Islet precursor cell (in vitro differentiated cells): ENCODE results near the gene STMN3.
"Not testable (repeated sequence)": the region's sequence is repeated elsewhere in the genome, so short reads cannot be mapped to it uniquely, and the experiment has no call there.

Experiments used
- DNase-seq: peaks from one replicate; pipeline ENCODE4 v3.0.0-alpha.2; 2018

The STMN3 gene

DNA sequence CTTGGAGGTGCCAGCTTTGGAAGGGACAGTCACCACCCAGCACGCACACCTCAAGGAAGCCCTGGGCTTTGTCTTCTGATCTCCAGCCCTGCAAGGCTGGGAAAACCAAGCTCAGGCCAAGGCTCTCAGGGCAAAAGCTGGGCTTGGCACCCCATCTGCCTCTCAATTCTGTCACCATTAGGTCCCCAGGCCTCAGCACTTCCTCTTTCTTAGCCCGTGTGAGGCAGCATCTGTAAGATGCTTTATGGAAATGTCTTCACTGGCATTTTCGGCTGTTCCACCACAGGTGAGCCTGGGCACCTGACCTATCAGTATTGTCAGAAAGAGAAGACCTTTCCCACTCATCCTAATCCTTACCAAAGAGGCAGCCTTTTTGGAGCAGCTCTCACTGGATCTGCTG lies 50.9 kb downstream of the STMN3 start:
- no peak for DNase-seq

DNA sequence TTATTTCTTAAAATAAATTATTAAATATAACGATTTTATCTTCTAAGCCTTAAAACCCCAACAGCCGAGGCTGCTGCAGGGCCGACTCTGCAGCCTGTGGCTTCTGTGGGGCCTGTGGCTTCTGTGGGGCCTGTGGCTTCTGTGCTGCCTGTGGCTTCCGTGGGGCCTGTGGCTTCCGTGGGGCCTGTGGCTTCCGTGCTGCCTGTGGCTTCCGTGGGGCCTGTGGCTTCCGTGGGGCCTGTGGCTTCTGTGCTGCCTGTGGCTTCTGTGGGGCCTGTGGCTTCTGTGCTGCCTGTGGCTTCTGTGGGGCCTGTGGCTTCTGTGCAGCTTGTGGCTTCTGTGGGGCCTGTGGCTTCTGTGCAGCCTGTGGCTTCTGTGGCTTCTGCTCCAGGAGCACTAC lies 51.5 kb downstream of the STMN3 start:
- not testable (repeated sequence) for DNase-seq

DNA sequence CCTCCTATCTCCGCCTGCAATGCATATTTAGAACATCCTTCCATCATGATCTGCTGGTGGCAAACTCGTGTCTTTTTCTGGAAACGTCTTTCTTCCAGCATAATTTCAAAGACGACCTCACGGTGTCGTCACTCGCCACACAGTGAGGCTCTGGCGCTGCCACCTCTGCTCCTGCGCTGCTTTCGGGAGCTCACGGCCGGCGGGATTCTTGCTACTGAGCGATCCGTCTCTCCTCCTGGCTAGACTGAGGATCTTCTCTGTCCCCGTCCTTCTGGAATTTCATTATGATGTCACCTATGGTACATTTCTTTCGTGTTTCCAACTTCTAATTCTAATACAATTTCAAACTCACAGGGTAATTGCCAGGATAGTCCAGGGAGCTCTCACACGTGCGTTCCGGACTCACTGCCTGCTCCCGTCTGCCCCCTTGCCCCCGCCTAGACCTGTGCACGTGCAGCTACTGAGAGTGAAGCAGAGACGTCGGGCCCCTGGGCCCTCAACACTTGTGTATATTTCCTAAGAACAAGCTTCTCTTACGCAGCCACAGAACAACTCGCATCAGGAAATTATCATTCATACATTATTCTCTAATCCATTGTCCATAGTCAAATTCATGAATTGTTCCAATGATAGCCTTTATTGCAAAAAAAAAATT lies 53.7 kb downstream of the STMN3 start:
- no peak for DNase-seq

DNA sequence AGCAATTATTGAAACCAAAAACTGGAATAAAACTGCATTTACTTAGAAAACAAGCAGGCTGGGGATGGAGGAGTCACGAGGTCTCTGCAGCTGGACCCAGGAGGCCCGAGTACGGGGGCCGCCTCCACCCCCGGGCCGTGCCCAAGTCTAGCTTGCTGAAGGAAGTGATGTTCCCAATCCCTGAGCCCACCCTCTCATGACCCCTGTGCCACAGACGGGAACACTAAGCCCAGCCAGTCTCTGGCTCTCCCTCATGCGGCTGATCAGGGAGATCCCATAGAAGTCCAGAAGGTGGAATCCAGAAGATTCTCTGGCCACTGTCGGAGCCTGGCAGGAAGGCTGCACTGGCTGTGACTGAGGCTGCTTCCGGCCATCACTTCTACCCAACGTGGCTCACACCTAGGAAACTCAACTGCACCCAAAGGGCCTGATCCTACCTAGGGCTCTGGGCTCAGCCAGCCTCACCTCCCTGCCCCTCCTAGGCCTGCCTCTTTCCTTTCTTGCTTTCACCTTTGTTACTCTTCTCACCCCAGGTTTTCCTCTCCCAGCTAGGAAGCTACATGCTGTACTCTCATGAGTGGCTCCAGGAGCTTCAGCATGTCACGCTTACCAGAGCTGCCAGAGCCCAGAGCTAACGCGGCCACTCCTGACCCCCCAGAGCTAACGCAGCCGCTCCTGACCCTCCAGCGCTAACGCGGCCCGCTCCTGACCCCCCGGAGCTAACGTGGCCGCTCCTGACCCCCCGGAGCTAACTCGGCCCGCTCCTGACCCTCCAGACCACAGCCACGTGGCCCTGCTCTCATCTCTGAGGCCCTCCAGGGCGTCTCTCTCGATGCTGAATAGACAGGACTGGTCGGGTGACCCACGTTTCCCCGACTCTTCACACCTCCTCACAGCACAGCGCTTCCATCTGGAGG lies 54.5 kb downstream of the STMN3 start:
- no peak for DNase-seq

DNA sequence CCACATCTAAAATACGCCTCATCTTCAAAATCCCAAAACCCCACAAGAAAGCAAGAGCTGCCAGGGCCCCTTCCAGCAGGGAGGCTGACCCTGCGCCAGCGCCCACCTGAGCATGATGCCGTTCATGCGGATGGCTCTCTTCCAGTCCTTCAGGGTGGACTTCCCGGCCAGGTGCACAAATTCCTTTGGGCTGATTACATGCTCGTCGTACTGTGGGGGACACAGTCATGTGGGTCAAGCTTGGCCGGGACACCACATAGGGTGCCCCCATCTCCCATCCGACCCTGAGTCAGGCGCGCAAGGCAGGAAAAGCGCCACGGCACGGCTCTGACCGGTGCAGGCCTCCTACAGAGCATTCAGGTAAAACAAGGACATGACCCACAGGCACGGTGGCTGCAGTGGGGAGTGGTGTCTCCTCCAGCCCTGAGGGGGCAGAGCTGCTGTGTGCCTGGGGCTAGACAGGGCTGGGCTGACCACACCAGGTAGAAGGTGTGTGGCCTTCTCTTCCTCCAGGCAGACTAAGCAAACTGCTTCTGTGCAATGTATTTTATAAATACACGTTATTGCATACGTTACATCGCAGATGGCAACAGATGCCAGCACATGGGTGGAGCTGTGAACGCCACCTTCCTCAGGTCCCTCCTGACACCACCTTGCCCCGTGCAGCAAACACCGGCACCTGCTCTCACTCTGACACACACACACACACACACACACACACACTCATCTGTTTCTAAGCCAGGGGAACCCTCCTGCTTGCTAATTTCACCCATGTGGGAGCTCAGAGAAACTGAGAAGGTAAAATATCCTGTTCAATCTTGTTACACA lies 55.4 kb downstream of the STMN3 start:
- DNase-seq = no peak

DNA sequence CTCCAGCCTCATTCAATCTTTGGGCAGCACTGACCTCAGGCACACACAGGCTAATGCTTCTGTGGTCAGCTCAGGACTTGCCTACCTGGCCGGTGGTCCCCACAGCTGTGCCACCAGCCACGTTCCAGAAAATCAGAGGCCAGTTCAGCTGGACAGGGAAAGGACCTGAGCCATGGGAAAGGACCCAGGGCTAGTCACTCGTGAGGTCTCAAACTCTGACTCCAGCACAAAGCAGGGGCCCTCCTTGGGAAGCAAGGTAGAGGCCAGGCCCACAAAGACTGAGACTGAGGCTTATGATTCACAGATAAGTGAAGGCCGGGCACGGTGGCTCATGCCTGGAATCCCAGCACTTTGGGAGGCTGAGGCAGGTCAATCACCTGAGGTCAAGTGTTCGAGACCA lies 56.8 kb downstream of the STMN3 start:
- no peak for DNase-seq

DNA sequence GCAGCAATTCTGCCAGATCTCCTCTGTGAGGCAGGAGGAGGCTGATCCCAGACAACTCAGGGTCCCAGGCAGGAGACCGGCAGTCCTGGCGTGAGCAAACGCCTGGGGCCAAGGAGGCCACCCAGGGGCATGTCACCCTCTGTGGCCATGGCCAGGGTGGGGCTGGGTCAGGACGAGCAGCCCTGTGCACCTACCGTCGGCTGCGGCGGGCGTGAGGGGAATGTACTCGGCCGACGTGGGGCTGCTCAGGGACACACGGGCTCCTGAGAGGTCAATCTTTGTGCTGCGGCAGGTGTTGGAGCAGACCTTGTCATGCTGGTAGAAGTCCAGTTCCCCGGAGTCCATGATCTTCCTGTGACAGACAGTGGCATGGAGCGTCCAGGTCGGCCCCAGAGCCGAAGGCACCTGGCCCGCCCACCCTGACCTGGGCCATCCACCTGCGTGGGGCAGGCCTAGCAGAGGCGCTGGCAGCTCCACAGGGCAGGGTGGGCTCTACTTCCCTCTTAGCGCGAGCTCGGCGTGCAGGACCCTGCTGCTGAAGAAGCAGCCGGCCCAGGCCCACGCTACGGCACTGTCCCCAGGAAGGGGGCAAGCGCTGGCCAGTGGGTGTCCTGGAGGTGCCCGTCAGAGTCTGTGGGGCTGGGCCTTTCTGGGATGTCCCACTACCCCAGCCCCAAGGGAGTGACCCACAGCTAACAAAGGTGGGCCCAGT lies 57.7 kb downstream of the STMN3 start:
- DNase-seq = peak; percentile 29

DNA sequence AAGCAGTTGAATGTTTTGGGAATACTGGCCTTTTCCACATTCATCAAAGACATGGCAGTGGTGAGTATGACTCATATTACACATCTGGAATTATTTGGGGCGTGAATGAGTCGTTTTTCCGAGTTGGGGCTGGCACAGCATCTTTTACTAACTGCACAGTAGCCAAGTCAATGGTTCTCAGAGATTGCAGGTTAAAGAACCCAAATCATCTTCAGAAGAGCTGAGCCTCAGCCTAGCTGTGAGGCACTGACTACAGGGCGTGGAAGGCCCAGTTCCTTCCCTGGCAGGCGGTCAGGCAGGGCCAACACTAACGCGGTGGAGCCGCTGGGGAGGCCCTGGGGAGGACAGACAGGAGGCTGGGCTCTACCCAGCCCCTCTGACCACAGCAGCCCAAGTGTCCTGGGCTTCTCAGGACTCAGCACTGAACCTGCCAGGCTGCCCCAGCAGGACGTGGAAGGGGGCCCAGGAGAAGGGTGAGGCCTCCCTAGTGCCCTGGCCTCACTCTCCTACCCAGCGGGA lies 59.1 kb downstream of the STMN3 start:
- peak; percentile 38 for DNase-seq

DNA sequence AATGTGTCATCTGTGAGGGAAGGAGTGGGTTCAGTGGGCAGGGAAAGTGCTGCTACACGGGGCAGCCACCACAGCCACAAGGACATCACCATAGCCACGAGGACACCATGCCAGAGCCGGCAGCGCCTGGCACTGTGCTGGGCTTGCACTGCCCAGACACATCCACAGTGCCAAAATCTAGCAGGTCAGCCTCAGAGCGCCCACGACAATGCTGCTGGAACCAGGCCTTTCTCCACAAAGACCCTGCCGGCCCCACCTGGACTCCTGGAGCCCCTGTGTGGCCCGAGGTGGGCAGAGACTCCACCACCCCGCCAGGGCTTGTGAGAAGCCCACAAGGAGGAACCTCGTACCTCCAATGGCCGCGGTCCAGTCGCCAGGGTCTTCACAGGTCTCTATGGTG lies 60.6 kb downstream of the STMN3 start:
- no peak for DNase-seq

DNA sequence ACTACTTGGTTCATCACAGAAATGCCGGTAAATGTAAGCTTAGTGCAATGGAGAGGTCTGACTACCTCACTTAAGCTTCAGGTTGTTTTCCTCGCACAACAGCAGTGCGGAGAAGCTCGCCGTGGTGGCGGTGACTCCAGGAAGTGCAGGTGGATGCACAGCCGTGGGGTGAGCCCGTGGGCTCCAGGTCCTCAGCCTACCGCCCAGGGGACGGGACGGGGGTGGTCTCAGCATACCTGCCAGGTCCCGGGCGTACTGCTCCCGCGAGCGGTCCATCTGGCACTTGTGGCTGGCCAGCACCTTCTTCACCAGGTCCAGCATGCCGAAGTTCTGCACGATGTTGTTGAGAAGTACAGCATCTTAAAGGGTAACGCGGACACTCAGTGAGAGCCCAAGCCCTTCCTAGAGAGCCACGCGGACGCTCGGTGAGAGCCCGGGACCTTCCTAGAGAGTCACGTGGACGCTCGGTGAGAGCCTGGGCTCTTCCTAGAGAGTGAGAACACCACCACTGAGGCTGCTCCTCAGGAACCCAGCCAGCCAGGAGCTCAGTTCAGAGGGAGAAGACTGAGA lies 61.4 kb downstream of the STMN3 start:
- DNase-seq = peak; percentile 38

DNA sequence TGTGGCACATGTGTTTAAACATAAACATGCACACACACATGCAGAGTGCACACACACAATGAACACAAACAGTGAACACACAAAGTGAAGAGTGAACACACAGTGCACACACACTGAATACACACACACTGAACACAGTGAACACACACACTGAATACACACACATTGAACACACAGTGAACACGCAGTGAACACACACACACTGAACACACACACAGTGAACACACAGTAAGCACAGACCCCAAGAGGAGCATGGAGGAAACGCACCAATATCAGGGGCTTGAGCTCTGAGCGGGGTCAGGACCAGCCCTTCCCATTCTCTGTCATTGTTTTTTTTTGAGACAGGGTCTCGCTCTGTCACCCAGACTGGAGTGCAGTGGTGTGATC lies 62.1 kb downstream of the STMN3 start:
- no peak for DNase-seq

DNA sequence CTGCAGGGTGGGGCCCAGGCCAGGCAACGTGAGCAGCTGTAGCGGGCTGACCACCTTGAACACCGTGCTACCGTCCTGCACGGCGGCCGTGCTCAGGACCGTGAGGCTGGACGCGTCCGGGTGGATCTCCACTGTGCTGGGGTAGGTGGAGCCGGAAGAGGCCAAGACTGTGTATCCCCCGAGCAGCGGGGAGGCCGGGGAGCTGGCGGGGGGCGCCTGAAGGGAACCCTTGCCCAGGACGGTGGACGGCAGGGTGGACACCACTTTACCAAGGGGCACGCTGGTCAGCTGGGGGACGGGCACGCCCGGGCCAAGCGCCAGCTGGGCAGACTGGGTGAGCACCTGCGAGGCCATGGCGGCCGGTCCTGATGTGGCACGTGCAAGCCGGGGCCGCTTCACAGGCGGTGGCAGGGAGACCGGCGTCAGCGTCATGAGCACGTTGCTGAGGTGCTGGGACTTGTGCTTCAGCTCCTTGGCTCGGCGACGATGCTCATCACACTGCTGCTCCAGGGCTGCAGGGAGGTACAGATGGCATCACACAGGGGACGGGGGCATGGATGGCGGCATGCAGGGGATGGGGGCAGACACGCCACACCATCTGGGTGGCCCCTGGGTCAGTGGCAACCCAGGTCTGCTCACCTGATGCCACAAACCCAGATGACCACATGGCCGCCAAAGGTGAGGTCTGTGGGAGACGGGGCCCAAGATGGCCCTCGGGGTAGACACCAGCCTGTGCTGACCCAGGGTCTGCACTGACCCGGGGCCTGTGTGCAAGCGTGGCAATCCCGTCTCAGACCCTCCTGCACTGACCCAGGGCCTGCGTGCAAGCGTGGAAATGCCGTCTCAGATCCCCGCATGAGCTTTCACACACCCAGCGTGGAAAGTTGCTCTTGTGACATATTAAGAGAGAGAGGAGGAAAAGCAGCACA lies 62.7 kb downstream of the STMN3 start:
- peak; percentile 48 for DNase-seq
